Nucleus accumbens (tissue), 56 donors: ENCODE data around the gene RPL13.
A peak's percentile ranks its signal among the peaks of the same experiment; 100 is the strongest.

ENCODE experiments used
- DNase-seq, 56 donors: peaks; one replicate each; lab custom pipeline; 2025; lab: John Stamatoyannopoulos, UW

RPL13 gene

GRCh38 chr16:89560378-89561141 lies at the start of gene RPL13:
RPL13 (plus strand) TSS chr16:89560682; CDS start chr16:89560960, 278 bp downstream.
- peak in 55 of 56 donors; percentile 59 to 97 (median 91) for DNase-seq

- DNase-seq: no peak
These were observed 49.1 kb upstream of the RPL13 start for GRCh38 chr16:89511374-89511773.

- no peak for DNase-seq
These were observed 48.0 kb upstream of the RPL13 start for GRCh38 chr16:89512453-89512852.

GRCh38 chr16:89517128-89517527 lies 43.4 kb upstream of the RPL13 start:
- DNase-seq: peak in 10 of 56 donors; percentile 12 to 58 (median 36)

- DNase-seq: no peak
These were observed 40.6 kb upstream of the RPL13 start for GRCh38 chr16:89519881-89520280.

- no peak for DNase-seq
These were observed 38.2 kb upstream of the RPL13 start for GRCh38 chr16:89522287-89522686.

- DNase-seq: no peak
These were observed 36.7 kb upstream of the RPL13 start for GRCh38 chr16:89523680-89524344.

GRCh38 chr16:89525146-89525913 lies 35.2 kb upstream of the RPL13 start:
- DNase-seq: no peak

- DNase-seq: no peak
These were observed 31.4 kb upstream of the RPL13 start for GRCh38 chr16:89529097-89529496.

GRCh38 chr16:89530401-89531381 lies 29.8 kb upstream of the RPL13 start:
- peak in 4 of 56 donors; percentile 2 to 27 (median 19) for DNase-seq

GRCh38 chr16:89531821-89532526 lies 28.5 kb upstream of the RPL13 start:
- no peak for DNase-seq

- DNase-seq: peak in 7 of 56 donors; percentile 4 to 36 (median 22)
These were observed 26.2 kb upstream of the RPL13 start for GRCh38 chr16:89534252-89534756.

GRCh38 chr16:89536371-89536770 lies 24.1 kb upstream of the RPL13 start:
- DNase-seq: peak in 1 of 56 donors; percentile 29

- peak in 52 of 56 donors; percentile 6 to 82 (median 59) for DNase-seq
These were observed 23.5 kb upstream of the RPL13 start for GRCh38 chr16:89536886-89537548.

- DNase-seq: no peak
These were observed 22.9 kb upstream of the RPL13 start for GRCh38 chr16:89537549-89537925.

GRCh38 chr16:89538286-89538685 lies 22.2 kb upstream of the RPL13 start:
- DNase-seq: no peak

GRCh38 chr16:89540557-89540956 lies 19.9 kb upstream of the RPL13 start:
- DNase-seq: no peak

GRCh38 chr16:89541792-89542191 lies 18.7 kb upstream of the RPL13 start:
- DNase-seq: no peak

GRCh38 chr16:89544113-89544512 lies 16.4 kb upstream of the RPL13 start:
- no peak for DNase-seq
